GM21390 (cell line): ENCODE results near the gene IGFL1.
"Not testable (repeated sequence)": the region's sequence is repeated elsewhere in the genome, so short reads cannot be mapped to it uniquely, and the experiment has no call there.

ENCODE experiments used
- ATAC-seq: cut with Tn5 transposase; IDR thresholded peaks from one replicate; pipeline ENCODE4 v1.9.1; 2021; ENCODE audit not compliant: unreplicated experiment

The IGFL1 gene

DNA sequence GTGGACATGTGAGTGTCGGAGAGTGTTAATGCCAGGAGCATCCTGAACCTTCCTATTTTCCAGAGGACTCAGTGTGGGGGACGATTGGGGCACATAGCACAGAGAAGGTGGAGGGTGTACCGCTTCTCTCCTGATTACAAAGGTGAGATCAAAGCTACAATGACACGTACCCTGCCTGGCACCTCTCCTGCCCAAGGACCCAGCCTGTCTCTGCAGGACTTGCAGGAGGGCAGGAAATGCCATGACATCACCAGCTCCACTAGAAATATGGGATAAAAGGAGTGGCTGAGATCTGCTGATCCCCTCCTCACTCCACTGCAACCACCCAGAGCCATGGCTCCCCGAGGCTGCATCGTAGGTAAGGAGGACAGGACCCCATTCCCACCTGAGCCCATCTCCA, at the start of gene IGFL1:
TSS of gene IGFL1 (plus strand) at position 301 of the 400 bp plus-strand sequence. CDS start at position 334, 33 bp downstream.
- ATAC-seq = no peak

DNA sequence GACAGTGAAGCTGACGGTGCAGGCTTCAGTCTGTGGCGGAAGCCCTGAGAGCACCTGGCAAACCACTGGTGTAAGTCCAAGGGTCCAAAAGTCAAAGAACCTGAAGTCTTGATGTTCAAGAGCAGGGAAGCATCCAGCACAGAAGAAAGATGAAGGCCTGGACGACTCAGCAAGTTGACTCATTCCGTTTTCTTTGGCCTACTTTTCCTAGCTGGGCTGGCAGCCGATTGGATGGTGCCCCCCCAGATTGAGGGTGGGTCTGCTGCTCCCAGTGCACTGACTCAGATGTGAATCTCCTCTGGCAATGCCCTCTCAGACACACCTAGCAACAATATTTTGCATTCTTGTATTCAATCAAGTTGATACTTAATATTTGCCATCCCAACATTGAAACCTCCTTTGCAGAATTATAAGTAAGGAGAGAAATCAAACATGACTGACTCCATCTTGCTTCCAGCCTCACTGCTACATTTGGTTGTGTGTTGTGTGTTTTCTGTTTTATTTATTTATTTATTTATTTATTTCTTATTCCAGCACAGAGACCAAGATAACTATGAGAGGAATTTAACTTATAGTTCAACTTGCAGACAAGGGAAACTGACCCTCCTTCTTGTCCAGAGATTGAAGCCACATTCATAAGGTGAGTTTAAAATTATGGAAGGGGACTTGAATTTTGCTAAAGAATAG, 48.7 kb upstream of the IGFL1 start:
- ATAC-seq = no peak

DNA sequence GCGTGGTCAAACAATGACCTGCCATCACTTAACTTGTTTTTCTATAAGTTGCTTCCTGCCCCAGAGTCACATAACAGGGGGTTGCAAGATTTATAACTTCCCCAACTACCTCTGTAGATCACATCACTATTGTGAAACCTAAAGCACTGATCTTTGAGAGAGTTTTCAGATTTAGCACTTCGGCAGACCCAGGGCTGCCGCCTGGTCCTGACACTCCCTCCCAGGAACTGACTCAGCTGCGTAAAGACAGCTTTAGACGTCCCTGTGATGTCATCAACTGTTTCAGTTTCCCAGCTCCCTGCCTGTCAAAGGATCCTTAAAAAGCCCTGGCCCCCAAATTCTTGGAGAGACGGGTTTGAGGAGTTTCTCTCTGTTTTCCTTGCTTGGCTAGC, 48.2 kb upstream of the IGFL1 start:
- ATAC-seq = no peak

DNA sequence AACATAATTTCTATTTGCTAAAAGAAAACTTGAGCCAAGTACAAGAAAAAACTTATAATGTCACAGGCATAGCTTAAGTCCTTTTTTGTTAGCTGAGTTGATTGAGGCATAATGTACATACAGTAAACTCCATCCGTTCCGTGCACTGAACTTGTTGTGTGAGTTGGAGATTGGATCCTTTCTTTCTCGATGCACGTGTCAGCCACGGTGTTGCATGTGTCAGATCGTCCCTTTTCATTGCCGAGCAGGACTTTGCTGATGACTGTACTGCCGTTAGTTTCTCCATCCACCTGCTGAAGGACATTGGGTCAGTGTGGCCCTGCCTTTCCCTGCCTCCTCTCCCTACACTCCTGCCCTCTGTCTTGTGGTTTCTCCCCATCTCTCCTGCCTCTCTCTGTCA, 47.1 kb upstream of the IGFL1 start:
- ATAC-seq = no peak

DNA sequence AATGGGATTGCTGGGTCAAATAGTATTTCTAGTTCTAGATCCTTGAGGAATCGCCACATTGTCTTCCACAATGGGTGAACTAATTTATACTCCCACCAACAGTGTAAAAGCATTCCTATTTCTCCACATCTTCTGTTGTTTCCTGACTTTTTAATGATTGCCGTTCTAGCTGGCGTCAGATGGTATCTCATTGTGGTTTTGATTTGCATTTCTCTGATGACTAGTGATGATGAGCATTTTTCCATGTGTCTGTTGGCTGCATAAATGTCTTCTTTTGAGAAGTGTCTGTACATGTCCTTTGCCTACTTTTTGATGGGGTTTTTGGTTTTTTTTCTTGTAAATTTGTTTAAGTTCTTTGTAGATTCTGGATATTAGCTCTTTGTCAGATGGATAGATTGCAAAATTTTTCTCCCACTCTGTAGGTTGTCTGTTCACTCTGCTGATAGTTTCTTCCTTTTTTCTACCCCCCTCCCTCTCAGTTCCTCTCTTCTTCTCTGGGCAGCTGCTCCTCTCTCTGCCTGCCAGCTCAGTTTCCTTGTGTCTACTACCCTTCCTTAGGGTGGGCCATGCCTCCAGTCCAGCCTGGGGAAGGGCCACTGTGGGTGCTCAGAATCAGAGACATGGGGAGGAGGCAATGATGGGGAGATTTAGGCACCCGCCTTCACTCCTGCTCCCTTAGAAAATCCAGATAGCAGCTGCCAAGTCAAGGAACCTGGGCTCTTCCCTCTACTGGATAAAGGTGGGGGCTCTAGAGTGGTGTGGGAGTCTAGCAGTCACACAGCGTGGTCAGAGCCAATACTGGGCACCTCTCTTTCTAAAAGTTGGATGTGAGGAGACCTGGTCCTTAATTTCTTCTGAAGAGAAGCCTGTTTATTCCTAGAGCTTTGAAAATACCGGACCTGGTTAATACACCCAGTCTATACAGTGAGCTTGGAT, 44.5 kb upstream of the IGFL1 start:
- not testable (repeated sequence) for ATAC-seq

DNA sequence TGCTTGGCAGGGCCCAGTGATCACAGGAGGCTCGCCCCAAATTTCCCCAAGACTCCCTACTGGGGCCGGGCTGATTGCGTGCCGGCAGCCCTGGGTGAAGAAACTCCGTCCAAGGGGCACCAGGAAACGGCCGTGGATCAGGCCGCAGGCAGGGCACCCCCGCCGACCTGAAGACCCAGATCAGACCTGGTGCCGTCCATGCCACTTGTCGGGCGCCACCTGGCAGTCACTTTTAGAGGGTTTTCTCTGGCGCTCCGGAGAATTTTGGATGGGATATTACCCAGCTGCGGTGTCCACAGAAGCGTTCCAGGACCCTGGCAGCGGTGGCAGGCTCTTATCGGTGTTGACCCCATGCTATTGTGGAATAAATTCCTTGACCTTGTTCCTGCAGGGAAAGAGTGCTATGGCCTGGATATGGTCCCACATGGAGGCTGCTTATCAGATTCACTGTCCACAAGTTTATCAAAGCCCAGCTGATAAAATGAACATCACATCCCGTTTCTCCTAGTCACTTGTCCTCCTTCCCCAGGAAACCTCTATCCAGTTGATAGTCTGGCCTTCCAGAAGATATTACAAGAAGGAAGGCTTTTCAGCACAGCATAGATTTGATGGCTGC, 43.3 kb upstream of the IGFL1 start:
- no peak for ATAC-seq

DNA sequence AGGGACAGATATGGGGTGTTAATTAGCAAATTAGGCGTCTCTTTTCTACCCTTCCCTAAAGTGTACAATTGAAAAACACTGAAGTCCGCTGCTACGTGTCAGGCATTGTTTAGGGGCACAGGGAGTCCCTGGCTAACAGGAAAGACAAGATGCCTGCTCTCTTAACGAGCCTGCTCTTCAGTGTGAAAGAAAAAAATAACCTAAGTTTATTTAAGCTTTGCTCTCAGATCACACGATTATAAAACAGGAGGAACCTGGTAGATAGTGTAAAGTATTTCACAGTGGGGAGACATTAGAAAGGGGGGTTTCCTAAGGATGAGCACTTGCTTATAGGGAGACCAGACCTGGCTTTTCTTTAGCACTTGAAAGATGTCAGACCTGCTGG, 42.8 kb upstream of the IGFL1 start:
- no peak for ATAC-seq

DNA sequence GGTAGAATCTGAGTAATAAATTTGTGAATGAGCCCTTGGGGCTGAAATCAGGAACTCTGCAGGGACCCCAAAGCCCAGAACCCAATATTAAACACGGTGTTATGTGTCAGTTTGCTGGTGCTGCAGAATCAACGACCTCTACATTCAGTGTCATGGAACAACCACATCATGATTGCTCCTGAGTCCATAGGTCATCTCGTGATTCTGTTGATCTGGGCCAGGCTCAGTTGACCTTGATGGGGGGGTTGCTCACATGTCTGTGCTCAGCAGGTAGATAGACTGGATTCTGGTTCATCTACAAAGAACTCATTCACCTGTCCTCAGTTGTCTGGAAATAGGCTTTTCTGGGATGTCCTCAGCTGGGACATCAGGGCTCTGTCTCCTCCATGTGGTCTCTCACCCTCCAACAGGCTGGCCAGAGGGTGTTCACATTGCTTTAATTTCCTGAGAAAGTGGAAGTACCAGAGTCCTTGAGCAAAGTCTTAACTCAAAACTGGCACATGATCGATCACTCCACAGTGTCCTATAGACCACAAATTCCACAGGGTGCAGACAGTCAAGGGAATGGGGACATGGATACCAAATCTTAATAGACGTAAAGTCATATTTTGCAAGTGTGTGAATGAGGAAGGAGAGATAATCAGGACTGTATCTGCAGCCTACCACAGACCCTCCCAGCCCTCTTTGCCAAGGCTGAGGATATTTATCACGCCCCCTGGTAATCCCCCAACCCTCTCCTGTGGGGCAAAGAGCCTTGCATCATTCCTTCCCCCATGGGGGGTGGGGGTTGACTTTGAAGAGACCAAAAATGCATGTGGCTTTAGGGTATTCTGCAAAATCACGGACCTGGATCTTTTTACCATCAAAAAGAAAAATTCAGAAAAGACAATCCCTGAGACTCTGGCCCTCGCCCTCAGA, 39.3 kb upstream of the IGFL1 start:
- no peak for ATAC-seq

DNA sequence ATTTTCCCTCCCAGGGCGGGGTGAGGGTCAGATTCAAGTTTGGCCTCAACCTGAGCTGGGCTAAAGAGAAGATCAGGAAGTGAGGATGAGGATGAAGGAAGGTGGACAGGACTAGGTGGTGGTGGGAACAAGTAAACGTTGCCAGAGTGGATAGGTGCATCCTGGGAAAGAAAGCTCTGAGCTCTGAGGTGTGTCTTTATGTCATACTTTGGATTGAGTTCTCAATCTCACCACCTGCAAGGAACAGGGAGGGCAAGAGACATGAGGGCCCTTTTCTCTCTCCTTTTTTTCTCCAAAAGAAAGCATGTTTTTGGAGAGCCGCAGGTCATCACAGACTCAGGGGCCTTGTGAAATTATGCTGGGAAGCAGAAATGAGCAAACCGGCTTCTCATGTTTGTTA, 38.2 kb upstream of the IGFL1 start:
- no peak for ATAC-seq

DNA sequence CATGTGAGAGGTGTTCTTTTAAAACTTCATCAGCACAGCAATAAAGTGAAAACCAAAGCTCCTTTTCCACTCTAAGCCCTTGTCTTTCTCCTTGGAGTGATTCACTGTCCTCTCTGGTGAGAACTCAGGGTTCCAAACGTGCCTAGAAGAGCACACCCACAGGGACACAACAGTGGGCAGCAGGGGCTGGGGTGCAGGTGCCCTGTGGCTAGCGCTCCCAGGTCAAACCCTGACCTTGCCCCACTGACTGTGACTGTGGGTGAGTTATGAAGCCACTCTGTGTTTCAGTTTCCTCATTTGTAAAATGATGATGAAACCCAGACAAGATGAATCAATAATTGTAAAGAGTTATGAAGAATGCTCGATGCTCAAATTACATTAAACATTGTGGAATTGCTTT, 37.6 kb upstream of the IGFL1 start:
- no peak for ATAC-seq

DNA sequence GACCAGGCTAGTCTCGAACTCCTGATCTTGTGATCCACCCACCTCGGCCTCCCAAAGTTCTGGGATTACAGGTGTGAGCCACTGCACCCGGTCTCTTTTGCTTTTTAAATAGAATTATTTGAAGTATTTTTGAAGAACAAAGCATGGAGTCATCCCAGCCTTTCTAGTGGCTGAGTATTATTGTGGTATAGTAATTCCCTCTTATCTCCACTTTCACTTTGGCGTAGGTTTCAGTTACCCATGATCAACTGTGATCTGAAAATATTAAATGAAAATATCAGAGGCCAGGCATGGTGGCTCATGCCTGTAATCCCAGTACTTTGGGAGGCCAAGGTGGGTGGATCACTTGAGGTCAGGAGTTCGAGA, 36.9 kb upstream of the IGFL1 start:
- ATAC-seq = not testable (repeated sequence)

DNA sequence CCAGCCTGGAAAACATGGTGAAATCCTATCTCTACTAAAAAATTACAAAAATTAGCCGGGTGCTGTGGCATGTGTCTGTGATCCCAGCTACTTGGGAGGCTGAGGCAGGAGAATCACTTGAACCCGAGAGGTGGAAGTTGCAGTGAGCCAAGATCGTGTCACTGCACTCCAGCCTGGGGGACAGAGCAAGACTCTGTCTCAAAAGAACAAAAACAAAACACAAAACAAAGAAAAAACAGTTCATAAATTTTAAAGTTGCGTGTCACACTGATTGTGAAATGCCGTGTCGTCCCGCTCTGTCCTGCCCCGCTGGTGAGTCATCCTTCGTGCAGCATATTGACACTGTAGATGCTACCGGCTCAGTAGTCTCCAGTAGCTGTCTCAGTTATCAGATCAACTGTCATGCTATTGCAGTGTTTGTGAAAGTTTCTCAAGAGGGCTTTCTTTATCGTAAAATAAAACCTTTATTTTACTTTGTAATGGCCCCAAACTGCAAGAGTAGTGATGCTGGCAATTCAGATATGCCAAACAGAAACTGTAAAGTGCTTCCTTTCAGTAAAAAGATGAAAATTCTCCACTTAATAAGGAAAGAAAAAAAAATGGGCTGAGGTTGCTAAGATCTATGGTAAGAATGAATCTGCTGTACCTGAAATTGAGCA, 36.4 kb upstream of the IGFL1 start:
- no peak for ATAC-seq

DNA sequence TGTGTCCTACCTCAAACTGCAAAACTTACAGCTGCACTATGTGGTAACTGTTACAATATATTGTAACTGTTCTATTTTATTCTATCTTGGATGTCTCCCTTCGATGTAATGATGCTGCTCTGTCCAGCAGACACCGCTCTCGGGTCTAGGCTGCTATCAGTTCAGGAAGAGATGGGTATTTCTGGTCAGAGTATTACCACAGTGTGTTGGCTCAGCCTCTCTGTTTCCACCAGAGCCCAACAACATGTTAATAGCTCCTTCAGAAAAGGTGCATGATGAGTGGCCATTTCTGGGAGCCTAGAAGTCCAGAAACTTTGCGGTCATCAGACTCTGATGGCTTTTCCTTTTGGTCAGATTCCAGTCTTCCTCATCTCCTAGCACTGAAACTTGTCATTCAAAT, 35.9 kb upstream of the IGFL1 start:
- ATAC-seq = no peak

DNA sequence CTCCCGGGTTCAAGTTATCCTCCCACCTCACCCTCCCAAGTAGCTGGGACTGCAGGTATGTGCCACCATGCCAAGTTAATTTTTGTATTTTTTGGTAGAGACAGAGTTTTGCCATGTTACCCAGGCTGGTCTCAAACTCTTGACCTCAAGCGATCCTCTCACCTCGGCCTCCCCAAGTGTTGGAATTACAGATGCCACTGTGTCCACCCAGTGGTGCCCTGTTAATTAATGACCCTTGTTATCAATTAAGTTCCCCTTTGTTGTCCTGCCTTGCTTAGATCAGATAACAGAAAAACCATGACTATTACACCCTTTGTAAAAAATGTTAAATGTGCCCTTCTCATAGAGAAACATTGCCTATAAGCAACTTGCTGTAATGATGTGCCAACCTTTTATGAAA, 34.4 kb upstream of the IGFL1 start:
- ATAC-seq = no peak

DNA sequence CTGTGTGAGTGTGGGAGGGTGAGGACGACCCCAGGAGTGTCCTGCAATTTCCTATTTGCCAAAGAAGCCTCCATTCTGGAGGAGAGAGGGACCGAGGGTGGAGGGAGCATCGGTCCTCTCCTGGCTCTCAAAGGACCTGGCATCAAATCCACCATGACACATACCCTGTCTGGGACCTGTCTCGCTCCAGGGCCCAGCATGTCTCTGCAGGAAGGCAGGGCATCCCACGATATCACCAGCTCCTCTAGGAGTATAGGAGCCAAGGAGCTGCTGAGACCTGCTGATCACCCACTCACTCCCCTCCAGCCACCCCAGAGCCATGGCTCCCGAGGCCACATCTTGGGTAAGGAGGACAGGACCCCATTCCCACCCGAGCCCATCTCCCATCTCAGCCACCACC, 33.6 kb upstream of the IGFL1 start:
- ATAC-seq = not testable (repeated sequence)

DNA sequence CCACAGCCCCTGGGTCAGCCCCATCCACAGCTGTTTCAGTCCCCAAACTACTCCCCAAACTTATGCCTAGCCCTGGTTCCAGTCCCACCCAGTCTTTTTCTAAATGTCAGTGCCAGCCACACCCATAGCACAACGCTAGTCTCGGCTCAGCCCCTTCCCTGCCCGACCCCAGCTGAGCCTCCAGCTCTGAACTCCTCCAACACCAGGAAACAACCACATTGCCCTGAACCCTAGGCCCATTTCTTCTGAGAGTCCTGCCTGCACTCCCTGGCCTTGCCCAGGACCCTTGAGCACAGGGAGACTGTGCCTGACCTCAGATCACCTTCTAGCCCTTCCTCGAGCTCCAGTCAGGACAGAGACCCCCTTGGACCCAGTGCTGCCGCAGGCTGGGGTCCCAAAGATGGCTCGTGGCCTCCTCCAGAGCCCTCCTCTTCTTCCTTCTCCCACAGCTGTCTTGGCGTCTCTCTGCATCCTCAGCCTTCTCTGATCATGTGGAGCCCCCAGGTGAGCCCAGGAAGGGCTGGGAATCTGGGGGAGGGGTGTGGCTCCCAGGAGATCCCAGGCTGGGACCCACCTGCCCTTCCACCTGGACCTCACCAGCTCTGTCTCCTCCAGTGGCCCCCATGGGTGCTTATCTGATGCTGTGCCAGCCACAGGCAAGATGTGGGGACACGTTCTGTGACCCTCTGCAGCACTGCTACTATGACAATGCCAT, 33.0 kb upstream of the IGFL1 start:
- ATAC-seq = no peak

DNA sequence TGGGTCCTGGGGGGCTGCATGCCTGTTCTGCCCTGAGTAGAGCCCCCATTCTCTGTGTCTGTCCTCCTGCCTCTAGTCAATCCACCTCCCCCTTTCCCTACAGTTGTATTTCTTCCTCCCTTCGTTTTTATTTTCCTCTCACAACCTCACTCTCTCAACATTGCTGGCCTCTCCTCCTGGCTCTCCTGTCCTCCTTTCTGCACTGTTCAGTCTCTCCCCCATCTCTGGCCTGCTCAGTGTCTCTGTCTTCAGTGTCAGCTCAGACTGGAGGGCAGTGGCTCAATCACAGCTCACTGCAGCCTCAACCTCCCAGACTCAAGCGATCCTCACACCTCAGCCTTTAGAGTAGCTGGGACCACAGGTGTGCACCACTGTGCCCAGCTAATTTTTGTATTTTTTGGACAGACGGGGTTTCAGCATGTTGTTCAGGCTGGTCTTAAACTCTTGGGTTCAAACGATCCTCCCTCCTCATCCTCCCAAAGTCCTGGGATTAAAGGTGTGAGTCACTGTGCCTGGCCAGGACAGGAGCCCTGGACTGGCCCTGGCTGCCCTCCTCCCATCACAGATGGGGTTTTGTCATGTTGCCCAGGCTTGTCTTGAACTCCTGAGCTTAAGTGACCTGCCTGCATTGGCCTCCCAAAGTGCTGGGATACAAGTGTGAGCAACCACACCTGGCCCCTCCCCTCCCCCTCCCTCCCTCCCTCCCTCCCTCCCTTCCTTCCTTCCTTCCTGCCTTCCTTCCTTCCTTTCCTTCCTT, 32.0 kb upstream of the IGFL1 start:
- no peak for ATAC-seq

DNA sequence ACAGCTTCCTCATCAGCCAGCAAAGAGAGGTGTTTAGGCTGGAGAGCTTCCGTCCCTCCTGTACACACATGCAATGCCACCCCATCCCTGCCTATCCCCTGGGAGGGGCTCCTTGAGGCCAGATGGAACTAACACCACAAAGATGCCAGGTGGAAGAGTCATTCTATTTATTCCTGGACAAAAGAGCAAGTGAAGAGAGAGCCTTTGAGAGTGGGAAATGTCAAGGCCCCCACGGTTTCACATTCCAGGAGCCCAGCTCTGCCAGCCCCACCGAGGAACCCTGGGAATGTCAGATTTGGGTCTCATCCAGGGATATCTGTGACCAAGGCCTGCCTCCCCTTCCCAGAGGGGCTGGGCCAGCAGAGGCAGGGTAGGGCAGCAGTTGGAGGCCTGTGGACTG, 30.8 kb upstream of the IGFL1 start:
- ATAC-seq = no peak
